H1 (cell line): Measurements from ENCODE around the gene CAMK2D. TPM values are rescaled to one million over a fixed set of nuclear protein-coding genes. Genes with fewer than 3 reads are reported as not detected.

Source experiments
- CTCF ChIA-PET: fragments of 300-600 bp; sonication (Branson Sonifier 250); formaldehyde crosslinking; loops from one replicate; lab custom pipeline; 2021; ENCODE audit not compliant: partially characterized antibody; lab: Charles Lee
- POLR2A ChIA-PET: fragments of 300-600 bp; sonication (Branson Sonifier 250); formaldehyde crosslinking; loops from one replicate; lab custom pipeline; 2021; ENCODE audit warnings: inconsistent platforms; ENCODE audit not compliant: partially characterized antibody; lab: Charles Lee
- DNase-seq, 2 experiments: peaks; one replicate each; pipeline versions ENCODE4 v3.0.0 to v3.0.0-alpha.2; 2010 to 2022; ENCODE audit warnings: low spot score in 2 of 2, low read depth in 1 of 2, mixed read lengths in 1 of 2
- FAIRE-seq: peaks from 2 replicates; lab custom pipeline; 2011; peaks lifted over from hg19 to GRCh38; lab: Jason Lieb, UNC
- H2AFZ ChIP-seq: 2 replicates; pipeline ENCODE4 v1.8.1; 2012; ENCODE audit warnings: low read length, inconsistent platforms
- H2AK5ac ChIP-seq: 2 replicates; pipeline ENCODE4 v1.6.1; 2013; ENCODE audit warnings: low read depth, low read length
- H2BK120ac ChIP-seq: replicated peaks from 2 replicates; pipeline ENCODE3; 2013; ENCODE audit warnings: low read depth, low read length, inconsistent platforms
- H2BK12ac ChIP-seq: 2 replicates; pipeline ENCODE4 v1.6.1; 2013; ENCODE audit warnings: low read depth, low read length
- H2BK15ac ChIP-seq: 2 replicates; pipeline ENCODE4 v1.6.1; 2013; ENCODE audit warnings: low read length
- H2BK20ac ChIP-seq: 2 replicates; pipeline ENCODE4 v1.6.1; 2013; ENCODE audit warnings: low read length
- H2BK5ac ChIP-seq: 2 replicates; pipeline ENCODE4 v1.6.1; 2013; ENCODE audit warnings: low read depth, low read length
- H3K14ac ChIP-seq: 2 replicates; pipeline ENCODE4 v1.6.1; 2013; ENCODE audit warnings: inconsistent platforms; ENCODE audit not compliant: insufficient read length
- H3K18ac ChIP-seq: 2 replicates; pipeline ENCODE4 v1.6.1; 2013; ENCODE audit warnings: low read length; ENCODE audit errors: extremely low read depth
- H3K23ac ChIP-seq: 2 replicates; pipeline ENCODE4 v1.6.1; 2013; ENCODE audit warnings: inconsistent platforms; ENCODE audit not compliant: insufficient read length
- H3K23me2 ChIP-seq: 2 replicates; pipeline ENCODE4 v1.6.1; 2013; ENCODE audit warnings: low read depth, low read length
- H3K27ac ChIP-seq: 2 replicates; pipeline ENCODE4 v1.6.1; 2011; ENCODE audit warnings: low read depth, low read length, inconsistent platforms
- H3K27me3 ChIP-seq, 4 experiments: replicated peaks in 1 of 4; 1 replicate in 1 of 4; 2 replicates in 3 of 4; pipeline versions ENCODE4 v1.6.1 to v1.8.1; 2011 to 2013; ENCODE audit warnings: low read length in 3 of 4, mild to moderate bottlenecking in 3 of 4, inconsistent platforms in 2 of 4, mixed read lengths in 2 of 4, moderate library complexity in 1 of 4; ENCODE audit not compliant: control insufficient read depth in 3 of 4, insufficient read depth in 3 of 4; ENCODE audit errors: extremely low read depth in 1 of 4
- H3K36me3 ChIP-seq, 4 experiments: 2 replicates each; pipeline versions ENCODE4 v1.6.1 to v1.8.1; 2011 to 2013; ENCODE audit warnings: mild to moderate bottlenecking in 4 of 4, low read length in 3 of 4, moderate library complexity in 2 of 4, control low read depth in 1 of 4, inconsistent platforms in 1 of 4; ENCODE audit not compliant: insufficient read depth in 4 of 4, control insufficient read depth in 2 of 4
- H3K4ac ChIP-seq: replicated peaks from 2 replicates; pipeline ENCODE3; 2013; ENCODE audit warnings: low read length, low read depth, mixed read lengths, inconsistent platforms; ENCODE audit not compliant: insufficient read length
- H3K4me1 ChIP-seq, 4 experiments: replicated peaks in 1 of 4; 1 replicate in 1 of 4; 2 replicates in 3 of 4; pipeline versions ENCODE4 v1.6.1 to v1.8.1; 2011 to 2013; ENCODE audit warnings: low read length in 3 of 4, inconsistent platforms in 2 of 4, mixed read lengths in 1 of 4; ENCODE audit not compliant: insufficient read depth in 4 of 4, control insufficient read depth in 3 of 4
- H3K4me2 ChIP-seq, 2 experiments: 2 replicates each; pipeline versions ENCODE4 v1.6.1 to v1.8.1; 2011 to 2013; ENCODE audit warnings: low read depth in 2 of 2, low read length in 2 of 2, control low read depth in 1 of 2, inconsistent platforms in 1 of 2, mild to moderate bottlenecking in 1 of 2; ENCODE audit not compliant: insufficient read depth in 1 of 2
- H3K4me3 ChIP-seq, 4 experiments: fragments of 200-600, 300-600 bp in 1 of 4; sonication (generic), shearing (Covaris generic), sonication (Bioruptor Twin) in 1 of 4; 2 replicates each; pipeline versions ENCODE4 v1.5.1 to v1.8.1; 2011 to 2016; ENCODE audit warnings: low read length in 4 of 4, low read depth in 3 of 4, control low read depth in 2 of 4, inconsistent platforms in 2 of 4, mild to moderate bottlenecking in 2 of 4, mixed read lengths in 1 of 4, moderate library complexity in 1 of 4; ENCODE audit not compliant: insufficient read depth in 2 of 4; ENCODE audit errors: extremely low read depth in 1 of 4
- H3K56ac ChIP-seq: replicated peaks from 2 replicates; pipeline ENCODE3; 2013; ENCODE audit warnings: low read depth, mild to moderate bottlenecking, mixed read lengths, low read length, inconsistent platforms; ENCODE audit not compliant: insufficient read length
- H3K79me1 ChIP-seq: 2 replicates; pipeline ENCODE4 v1.6.1; 2013; ENCODE audit warnings: low read depth, low read length, control low read depth
- H3K79me2 ChIP-seq, 2 experiments: 2 replicates each; pipeline versions ENCODE4 v1.6.1 to v1.8.1; 2012 to 2013; ENCODE audit warnings: low read length in 2 of 2, mild to moderate bottlenecking in 2 of 2, inconsistent platforms in 1 of 2; ENCODE audit not compliant: insufficient read depth in 2 of 2, control insufficient read depth in 1 of 2
- H3K9ac ChIP-seq, 4 experiments: replicated peaks in 1 of 4; 1 replicate in 1 of 4; 2 replicates in 3 of 4; pipeline versions ENCODE4 v1.6.1 to v1.8.1; 2011 to 2013; ENCODE audit warnings: low read depth in 3 of 4, low read length in 3 of 4, control low read depth in 2 of 4, mild to moderate bottlenecking in 2 of 4, moderate library complexity in 2 of 4, inconsistent platforms in 1 of 4; ENCODE audit errors: extremely low read depth in 1 of 4
- H3K9me3 ChIP-seq, 2 experiments: 2 replicates each; pipeline versions ENCODE4 v1.6.1 to v1.8.1; 2012 to 2013; ENCODE audit warnings: mild to moderate bottlenecking in 2 of 2, moderate library complexity in 2 of 2, control low read depth in 1 of 2, inconsistent platforms in 1 of 2, low read depth in 1 of 2, low read length in 1 of 2, mixed read lengths in 1 of 2; ENCODE audit not compliant: insufficient read depth in 2 of 2
- H4K20me1 ChIP-seq, 2 experiments: replicated peaks in 1 of 2; 2 replicates each; pipeline versions ENCODE3 to v1.8.1; 2011 to 2013; ENCODE audit warnings: inconsistent platforms in 2 of 2, low read length in 2 of 2, mild to moderate bottlenecking in 1 of 2; ENCODE audit not compliant: insufficient read depth in 2 of 2, control insufficient read depth in 1 of 2
- H4K5ac ChIP-seq: 2 replicates; pipeline ENCODE4 v1.6.1; 2013; ENCODE audit warnings: low read length, low read depth, mixed read lengths, inconsistent platforms; ENCODE audit not compliant: insufficient read length
- H4K8ac ChIP-seq: 2 replicates; pipeline ENCODE4 v1.8.0; 2013; ENCODE audit warnings: mild to moderate bottlenecking, moderate library complexity, low read length, inconsistent platforms; ENCODE audit not compliant: insufficient read depth; ENCODE audit errors: extremely low read depth
- H4K91ac ChIP-seq: replicated peaks from 2 replicates; pipeline ENCODE3; 2013; ENCODE audit warnings: low read length, mixed read lengths, inconsistent platforms; ENCODE audit not compliant: insufficient read length
- ATF2 ChIP-seq: IDR thresholded peaks from 2 replicates; pipeline ENCODE4 v1.6.1; 2012; ENCODE audit warnings: low read length, inconsistent platforms
- ATF3 ChIP-seq: IDR thresholded peaks from 2 replicates; pipeline ENCODE4 v1.6.1; 2011; ENCODE audit warnings: low read depth, mild to moderate bottlenecking, low read length; ENCODE audit not compliant: insufficient read depth
- CTBP2 ChIP-seq: IDR thresholded peaks from 2 replicates; pipeline ENCODE4 v1.7.0; 2011; ENCODE audit warnings: borderline replicate concordance, mild to moderate bottlenecking, moderate library complexity, mixed read lengths, low read length; ENCODE audit not compliant: insufficient read depth, insufficient read length
- E2F6 ChIP-seq: IDR thresholded peaks from 2 replicates; pipeline ENCODE4 v1.6.1; 2012; ENCODE audit warnings: inconsistent platforms
- KDM4A ChIP-seq: IDR thresholded peaks from one replicate; pipeline ENCODE4 v1.7.1; 2012; ENCODE audit warnings: low read depth, mild to moderate bottlenecking, moderate library complexity, low read length, inconsistent platforms; ENCODE audit not compliant: severe bottlenecking
- POLR2AphosphoS5 ChIP-seq: IDR thresholded peaks from 2 replicates; pipeline ENCODE4 v1.6.1; 2011; ENCODE audit warnings: low read depth, low read length
- RFX5 ChIP-seq: IDR thresholded peaks from 2 replicates; pipeline ENCODE4 v1.6.1; 2011; ENCODE audit warnings: low read depth, low read length, improper control_type of control experiment, borderline replicate concordance
- TCF12 ChIP-seq: IDR thresholded peaks from 2 replicates; pipeline ENCODE4 v1.6.1; 2011; ENCODE audit warnings: low read depth, mild to moderate bottlenecking, low read length
- WGBS, 2 experiments: shearing (Covaris generic) in 1 of 2; methylation state at CpG; one replicate each; pipeline versions ENCODE4 v1.1.6 to v1.1.7; 2013 to 2015; ENCODE audit warnings: low lambda C conversion rate in 2 of 2, mixed read lengths in 2 of 2, inconsistent platforms in 1 of 2, low coverage in 1 of 2, missing lambda C conversion rate in 1 of 2; ENCODE audit not compliant: insufficient replicate concordance in 2 of 2, insufficient coverage in 1 of 2, insufficient read length in 1 of 2; ENCODE audit errors: extremely low coverage in 1 of 2, missing lambda C conversion rate in 1 of 2; 5-methylcytosine and 5-hydroxymethylcytosine counted together
- polyA plus RNA-seq, 7 experiments: library from polyadenylated mRNA; depleted of rRNA in 3 of 7; stranded (reverse) in 5 of 7; unstranded in 2 of 7; fragments of >200 nt in 5 of 7; fragments of 200-250 nt in 2 of 7; gene quantifications; 1 replicate in 5 of 7; 2 replicates in 1 of 7; 4 replicates in 1 of 7; pipeline versions ENCODE4 v1.2.1 to v1.2.3, GENCODE V29; 2011 to 2013; ENCODE audit warnings: missing spikeins in 2 of 7, mixed read lengths in 2 of 7
- total RNA-seq: library from RNA; stranded (reverse); fragmentation: NEBNext Ultra II Directional; extraction: Animal tissue kit (Norgen Biotek cat#: 25700); gene quantifications from 2 replicates; pipeline ENCODE4 v1.2.1, GENCODE V29; 2021

CAMK2D gene
- total and polyA plus RNA-seq, 2 of the 8 experiments (the other 6 are each of a cell fraction or from before 2014, with no cell fraction given), result 3.2 to 7.0 TPM

- no peak overlapping the region for H4K5ac ChIP-seq
- no peak overlapping the region for H2BK20ac ChIP-seq
- H3K4me3 ChIP-seq, result no peak overlapping the region
- no peak overlapping the region for H2BK120ac ChIP-seq
- POLR2A ChIA-PET, result no interaction called here
- no peaks in the 10 kb centered on the region for H3K23me2 ChIP-seq
- H3K14ac ChIP-seq, result no peak overlapping the region
- H3K18ac ChIP-seq, result no peak overlapping the region
- no peaks in the 10 kb centered on the region for H3K36me3 ChIP-seq
- H4K20me1 ChIP-seq, result no peaks in the 10 kb centered on the region
- CTCF ChIA-PET, result interaction anchor here (0.6 to 2.3 kb wide), 37 partner anchors 8 to 1680 kb away, joined by 3 to 17 read pairs (median 4); no protein-coding TSS in a partner anchor
- no peaks in the 10 kb centered on the region for H3K79me1 ChIP-seq
- no peak overlapping the region for H4K91ac ChIP-seq
- H3K23ac ChIP-seq, result no peak overlapping the region
- H2AFZ ChIP-seq, result no peak overlapping the region
- H3K4me1 ChIP-seq, result no peaks in the 10 kb centered on the region
- H2BK15ac ChIP-seq, result no peak overlapping the region
- H2AK5ac ChIP-seq, result no peak overlapping the region
- no peak overlapping the region for H3K4ac ChIP-seq
- H2BK12ac ChIP-seq, result no peak overlapping the region
- H3K4me2 ChIP-seq, result no peak overlapping the region
- no peak overlapping the region for H3K9ac ChIP-seq
- H3K27me3 ChIP-seq, result no peaks in the 10 kb centered on the region
- H3K56ac ChIP-seq, result no peak overlapping the region
- H3K9me3 ChIP-seq, result no peaks in the 10 kb centered on the region
- H3K27ac ChIP-seq, result no peak overlapping the region
- no peaks in the 10 kb centered on the region for H3K79me2 ChIP-seq
- H2BK5ac ChIP-seq, result no peak overlapping the region
- H4K8ac ChIP-seq, result no peak overlapping the region
- no peak for FAIRE-seq
- WGBS, 2 experiments, result 85% methylated on average over 1 of the region's 1 CpG; no CpG with 5 or more reads in 1 of the 2 experiments
- no peak for DNase-seq
- TF ChIP-seq POLR2AphosphoS5 (no peak), KDM4A (no peak), TCF12 (no peak), RFX5 (no peak), CTBP2 (no peak), ATF2 (no peak), E2F6 (no peak), ATF3 (no peak)
Measured at GRCh38 chr4:113548303-113548702, 213.2 kb downstream of the CAMK2D start.
